B cell (primary cell): ENCODE data around the gene DNAH2. TPM values are rescaled to one million over a fixed set of nuclear protein-coding genes. Genes with fewer than 3 reads are reported as not detected.

ENCODE experiments used
- ATAC-seq: fragments of 200-7000 bp; cut with Tn5 transposase; one replicate; pipeline ENCODE4 v1.10.0; 2021; ENCODE audit warnings: low read depth, mild to moderate bottlenecking, moderate number of reproducible peaks, moderate library complexity
- CTCF ChIA-PET: fragments of 350-600 bp; sonication (Branson Sonifier 250); formaldehyde crosslinking; loops from one replicate; lab custom pipeline; 2021; ENCODE audit warnings: antibody characterized with exemption, inconsistent platforms; lab: Charles Lee
- POLR2A ChIA-PET: fragments of 350-600 bp; sonication (Branson Sonifier 250); formaldehyde crosslinking; loops from one replicate; lab custom pipeline; 2021; ENCODE audit warnings: antibody characterized with exemption; lab: Charles Lee
- DNase-seq: peaks from one replicate; pipeline ENCODE4 v3.0.0; 2013
- H2AFZ ChIP-seq: 2 replicates; pipeline ENCODE4 v1.6.1; 2012; ENCODE audit warnings: mild to moderate bottlenecking, low read depth, low read length; ENCODE audit not compliant: insufficient read depth, poor library complexity, severe bottlenecking
- H3K27ac ChIP-seq, 2 donors: 1 replicate in 1 of 2; 2 replicates in 1 of 2; pipeline ENCODE4 v1.5.1; 2012 to 2013; ENCODE audit warnings: low read length in 2 of 2, mild to moderate bottlenecking in 2 of 2, moderate library complexity in 1 of 2
- H3K27me3 ChIP-seq, 4 experiments: fragments of 200-600 bp in 1 of 4; sonication (generic) in 1 of 4; replicated peaks in 1 of 4; 1 replicate in 2 of 4; 2 replicates in 2 of 4; pipeline versions ENCODE4 v1.6.1 to v1.7.0; 2013 to 2016; ENCODE audit warnings: low read length in 3 of 4, mild to moderate bottlenecking in 2 of 4, mixed read lengths in 1 of 4, moderate library complexity in 1 of 4; ENCODE audit not compliant: insufficient read depth in 4 of 4, control insufficient read depth in 3 of 4; ENCODE audit errors: control extremely low read depth in 1 of 4
- H3K36me3 ChIP-seq, 2 experiments: replicated peaks in 1 of 2; 1 replicate in 1 of 2; 2 replicates in 1 of 2; pipeline versions ENCODE4 v1.6.1 to v1.7.1; 2013; ENCODE audit warnings: low read length in 1 of 2; ENCODE audit not compliant: insufficient read depth in 2 of 2, control insufficient read depth in 1 of 2; ENCODE audit errors: control extremely low read depth in 1 of 2, extremely low read depth in 1 of 2
- H3K4me1 ChIP-seq, 2 donors: fragments of 200-600 bp in 1 of 2; sonication (generic) in 1 of 2; 1 replicate in 1 of 2; 2 replicates in 1 of 2; pipeline versions ENCODE4 v1.5.1 to v1.6.1; 2013 to 2017; ENCODE audit warnings: low read length in 2 of 2; ENCODE audit not compliant: control insufficient read depth in 2 of 2, insufficient read depth in 2 of 2
- H3K4me2 ChIP-seq: replicated peaks from 2 replicates; pipeline ENCODE3; 2012; ENCODE audit warnings: mild to moderate bottlenecking, low read depth, low read length; ENCODE audit not compliant: poor library complexity, severe bottlenecking
- H3K4me3 ChIP-seq, 5 experiments: fragments of 200-600 bp in 1 of 5; sonication (generic) in 1 of 5; 1 replicate in 3 of 5; 2 replicates in 2 of 5; pipeline versions ENCODE4 v1.5.1 to v1.7.0; 2011 to 2016; ENCODE audit warnings: low read length in 4 of 5, mild to moderate bottlenecking in 4 of 5, low read depth in 2 of 5, control low read depth in 1 of 5, moderate library complexity in 1 of 5; ENCODE audit not compliant: insufficient read depth in 1 of 5; ENCODE audit errors: control extremely low read depth in 1 of 5, extremely low read depth in 1 of 5
- H3K79me2 ChIP-seq: fragments of 200-600 bp; sonication (generic); one replicate; pipeline ENCODE4 v1.6.0; 2016; ENCODE audit warnings: low read length; ENCODE audit not compliant: control insufficient read depth, insufficient read depth
- H3K9ac ChIP-seq: fragments of 200-600 bp; sonication (generic); 2 replicates; pipeline ENCODE4 v1.6.1; 2017; ENCODE audit warnings: mild to moderate bottlenecking, low read length, moderate library complexity
- H3K9me3 ChIP-seq, 3 donors: one replicate each; pipeline versions ENCODE4 v1.6.1 to v1.7.1; 2013; ENCODE audit warnings: low read length in 2 of 3; ENCODE audit not compliant: control insufficient read depth in 2 of 3, insufficient read depth in 1 of 3; ENCODE audit errors: control extremely low read depth in 1 of 3
- H4K20me1 ChIP-seq: 2 replicates; pipeline ENCODE4 v1.6.0; 2012; ENCODE audit warnings: mild to moderate bottlenecking, low read length; ENCODE audit not compliant: insufficient read depth, control insufficient read depth, poor library complexity, severe bottlenecking
- H3K27ac Mint-ChIP-seq: one replicate; pipeline ENCODE4 v1.8.0; 2021; ENCODE audit warnings: mixed read lengths
- H3K27me3 Mint-ChIP-seq: one replicate; pipeline ENCODE4 v1.8.0; 2021; ENCODE audit warnings: mixed read lengths
- H3K4me1 Mint-ChIP-seq: one replicate; pipeline ENCODE4 v1.8.0; 2021; ENCODE audit warnings: mixed read lengths
- H3K4me3 Mint-ChIP-seq: one replicate; pipeline ENCODE4 v1.8.0; 2021; ENCODE audit warnings: mixed read lengths
- H3K9me3 Mint-ChIP-seq: one replicate; pipeline ENCODE4 v1.8.0; 2022; ENCODE audit warnings: mixed read lengths; ENCODE audit not compliant: insufficient read depth
- EZH2 ChIP-seq: IDR thresholded peaks from 2 replicates; pipeline ENCODE4 v1.6.1; 2012; ENCODE audit warnings: borderline replicate concordance, low read depth, mild to moderate bottlenecking, moderate library complexity, low read length; ENCODE audit not compliant: insufficient read depth, poor library complexity, severe bottlenecking
- WGBS: methylation state at CpG from one replicate; pipeline ENCODE4 v1.1.5; 2013; ENCODE audit warnings: missing lambda C conversion rate; ENCODE audit not compliant: insufficient coverage; 5-methylcytosine and 5-hydroxymethylcytosine counted together
- intact Hi-C: fragments of 100-400 bp; cut with micrococcal nuclease; formaldehyde crosslinking; loops from one replicate; pipeline ENCODE4 v1.10.0; 2022
- polyA plus RNA-seq: library from polyadenylated mRNA; depleted of rRNA; stranded (reverse); fragments of >200 nt; gene quantifications from 2 replicates; pipeline ENCODE4 v1.2.3, GENCODE V29; 2012
- total RNA-seq, 2 donors: library from RNA; stranded (reverse); fragments of 120-200 nt in 1 of 2; gene quantifications; 1 replicate in 1 of 2; 2 replicates in 1 of 2; pipeline versions ENCODE4 v1.2.3 to v1.2.4, GENCODE V29; 2013 to 2022
- TF ChIP-seq, protein P1 (sequence below): fragments of 200-600 bp; IDR thresholded peaks from one replicate; pipeline ENCODE4 v1.8.0; 2022; ENCODE audit warnings: antibody characterized with exemption, mild to moderate bottlenecking

DNAH2 gene
- total and polyA plus RNA-seq, 2 donors (not counting 1 experiment from before 2014, with no cell fraction given), result 0.03 TPM; not detected in 1

DNA sequence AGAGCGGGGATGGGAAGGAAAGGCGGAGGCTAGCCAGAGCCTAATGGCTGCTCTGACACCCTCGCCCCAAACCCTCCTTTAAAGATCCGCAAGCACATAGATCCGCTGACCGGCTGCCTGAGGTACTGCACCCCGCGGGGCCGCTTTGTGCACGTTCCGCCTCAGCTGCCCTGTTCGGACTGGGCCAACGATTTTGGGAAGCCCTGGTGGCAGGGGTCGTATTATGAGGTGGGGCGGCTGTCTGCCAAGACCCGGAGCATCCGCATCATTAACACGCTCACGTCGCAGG is 140.9 kb downstream of the DNAH2 start:
- no peaks in the 10 kb centered on the region for H3K9me3 ChIP-seq
- CTCF ChIA-PET, result interaction anchor here (0.5 to 8.1 kb wide), 5 partner anchors 26 to 1704 kb away, joined by 3 to 144 read pairs (median 4); no protein-coding TSS in a partner anchor
- no peaks in the 10 kb centered on the region for H3K27me3 Mint-ChIP-seq
- intact Hi-C loops, result loop anchor here (5.0 kb wide), 4 partner anchors 59 to 606 kb away; partner anchors contain the start of genes CTDNEP1, ELP5, RNF227 and TP53
- H3K79me2 ChIP-seq, result peaks cover 9% of the 10 kb centered on the region
- peak overlapping the region; percentile 57 to 92 (median 85) for H3K4me3 ChIP-seq
- no peak for ATAC-seq
- peaks cover 20 to 36% of the 10 kb centered on the region in 2 donors for H3K4me1 ChIP-seq
- peaks cover 8% of the 10 kb centered on the region for H3K4me1 Mint-ChIP-seq
- peak overlapping the region; percentile 87 for H2AFZ ChIP-seq
- peak overlapping the region; percentile 66 for H3K27ac Mint-ChIP-seq
- H3K9me3 Mint-ChIP-seq, result no peaks in the 10 kb centered on the region
- H3K36me3 ChIP-seq, result peaks cover 0 to under 1% of the 10 kb centered on the region in 2 experiments
- 78% methylated on average over 17 of the region's 20 CpGs for WGBS
- H4K20me1 ChIP-seq, result peaks cover 10% of the 10 kb centered on the region
- H3K27me3 ChIP-seq, result no peaks in the 10 kb centered on the region
- no peak overlapping the region for H3K4me3 Mint-ChIP-seq
- POLR2A ChIA-PET, result no interaction called here
- TF ChIP-seq EZH2, result no peak
- TF ChIP-seq, protein P1, sequence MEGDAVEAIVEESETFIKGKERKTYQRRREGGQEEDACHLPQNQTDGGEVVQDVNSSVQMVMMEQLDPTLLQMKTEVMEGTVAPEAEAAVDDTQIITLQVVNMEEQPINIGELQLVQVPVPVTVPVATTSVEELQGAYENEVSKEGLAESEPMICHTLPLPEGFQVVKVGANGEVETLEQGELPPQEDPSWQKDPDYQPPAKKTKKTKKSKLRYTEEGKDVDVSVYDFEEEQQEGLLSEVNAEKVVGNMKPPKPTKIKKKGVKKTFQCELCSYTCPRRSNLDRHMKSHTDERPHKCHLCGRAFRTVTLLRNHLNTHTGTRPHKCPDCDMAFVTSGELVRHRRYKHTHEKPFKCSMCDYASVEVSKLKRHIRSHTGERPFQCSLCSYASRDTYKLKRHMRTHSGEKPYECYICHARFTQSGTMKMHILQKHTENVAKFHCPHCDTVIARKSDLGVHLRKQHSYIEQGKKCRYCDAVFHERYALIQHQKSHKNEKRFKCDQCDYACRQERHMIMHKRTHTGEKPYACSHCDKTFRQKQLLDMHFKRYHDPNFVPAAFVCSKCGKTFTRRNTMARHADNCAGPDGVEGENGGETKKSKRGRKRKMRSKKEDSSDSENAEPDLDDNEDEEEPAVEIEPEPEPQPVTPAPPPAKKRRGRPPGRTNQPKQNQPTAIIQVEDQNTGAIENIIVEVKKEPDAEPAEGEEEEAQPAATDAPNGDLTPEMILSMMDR, result no peak
- peak overlapping the region; percentile 85 to 90 for H3K27ac ChIP-seq
- peak overlapping the region; percentile 83 for H3K4me2 ChIP-seq
- H3K9ac ChIP-seq, result peak overlapping the region; percentile 82
- DNase-seq, result peak; percentile 73

DNA sequence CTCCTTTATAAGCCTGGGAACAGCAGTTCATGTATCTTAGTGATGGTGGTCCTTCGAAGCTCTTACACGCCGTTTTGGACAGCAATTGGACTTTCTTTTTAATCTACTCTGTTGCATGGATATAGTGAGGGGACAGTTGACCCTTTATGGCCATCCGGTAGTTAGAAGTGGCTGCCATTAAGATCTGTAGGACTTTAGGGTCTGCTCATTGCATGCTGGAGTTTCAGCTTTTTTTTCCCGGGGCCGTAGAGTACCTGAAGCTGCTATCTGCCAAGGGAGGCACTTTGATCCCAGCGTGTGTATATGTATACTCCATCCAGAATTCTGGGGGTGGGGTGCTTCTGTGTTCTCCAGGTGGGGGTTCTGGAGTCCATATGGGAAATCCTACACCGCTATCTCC is 141.5 kb downstream of the DNAH2 start:
- H3K9ac ChIP-seq, result no peak overlapping the region
- peaks cover 20 to 36% of the 10 kb centered on the region in 2 donors for H3K4me1 ChIP-seq
- TF ChIP-seq, protein P1, result no peak
- no peak for TF ChIP-seq EZH2
- peak overlapping the region; percentile 66 for H3K27ac Mint-ChIP-seq
- no peak overlapping the region for H3K27ac ChIP-seq
- peaks cover 10% of the 10 kb centered on the region for H4K20me1 ChIP-seq
- no peaks in the 10 kb centered on the region for H3K9me3 ChIP-seq
- intact Hi-C loops, result loop anchor here (5.0 kb wide), 4 partner anchors 58 to 607 kb away; partner anchors contain the start of genes CTDNEP1, ELP5, RNF227 and TP53
- no peaks in the 10 kb centered on the region for H3K9me3 Mint-ChIP-seq
- H3K27me3 Mint-ChIP-seq, result no peaks in the 10 kb centered on the region
- peaks cover 8% of the 10 kb centered on the region for H3K4me1 Mint-ChIP-seq
- no peak overlapping the region for H3K4me3 Mint-ChIP-seq
- DNase-seq (peak; percentile 34), ATAC-seq (no peak)
- H3K79me2 ChIP-seq, result peaks cover 9% of the 10 kb centered on the region
- H3K4me2 ChIP-seq, result no peak overlapping the region
- 90% methylated on average over 6 of the region's 8 CpGs for WGBS
- peaks cover 1 to 4% of the 10 kb centered on the region in 2 experiments for H3K36me3 ChIP-seq
- H3K4me3 ChIP-seq, result no peak overlapping the region
- CTCF ChIA-PET, result interaction anchor here (0.5 to 8.6 kb wide), 8 partner anchors 26 to 1703 kb away, joined by 3 to 144 read pairs (median 4); partner anchors contain the start of gene RNF227
- H2AFZ ChIP-seq, result no peak overlapping the region
- POLR2A ChIA-PET, result no interaction called here
- H3K27me3 ChIP-seq, result no peaks in the 10 kb centered on the region
